Ishikawa (cell line): Measurements from ENCODE around the gene DLD.

Source experiments
- CEBPB ChIP-seq: IDR thresholded peaks from 2 replicates; pipeline ENCODE4 v1.6.1; 2012
- CREB1 ChIP-seq: IDR thresholded peaks from 2 replicates; pipeline ENCODE4 v1.6.1; 2012; ENCODE audit warnings: low read depth
- EGR1 ChIP-seq: IDR thresholded peaks from 2 replicates; pipeline ENCODE4 v1.6.1; 2012
- EP300 ChIP-seq: IDR thresholded peaks from 2 replicates; pipeline ENCODE4 v1.6.1; 2012; ENCODE audit warnings: borderline replicate concordance
- FOXM1 ChIP-seq: IDR thresholded peaks from 2 replicates; pipeline ENCODE4 v1.6.1; 2012; ENCODE audit warnings: low read depth, borderline replicate concordance
- RAD21 ChIP-seq: IDR thresholded peaks from 2 replicates; pipeline ENCODE4 v1.6.1; 2012; ENCODE audit warnings: low read depth
- TAF1 ChIP-seq: IDR thresholded peaks from 2 replicates; pipeline ENCODE4 v1.6.1; 2012; ENCODE audit warnings: low read depth, mild to moderate bottlenecking
- TCF12 ChIP-seq: IDR thresholded peaks from 2 replicates; pipeline ENCODE4 v1.6.1; 2012; ENCODE audit warnings: low read depth
- ZBTB7A ChIP-seq: IDR thresholded peaks from 2 replicates; pipeline ENCODE4 v1.6.1; 2012; ENCODE audit warnings: low read depth
- TF ChIP-seq, protein P1 (sequence below): IDR thresholded peaks from 2 replicates; pipeline ENCODE4 v1.6.1; 2012; ENCODE audit warnings: low read depth, mild to moderate bottlenecking
- TF ChIP-seq, protein P2 (sequence below): IDR thresholded peaks from 2 replicates; pipeline ENCODE4 v1.6.1; 2012
- TF ChIP-seq, protein P3 (sequence below): IDR thresholded peaks from 2 replicates; pipeline ENCODE4 v1.6.1; 2012

DNA sequence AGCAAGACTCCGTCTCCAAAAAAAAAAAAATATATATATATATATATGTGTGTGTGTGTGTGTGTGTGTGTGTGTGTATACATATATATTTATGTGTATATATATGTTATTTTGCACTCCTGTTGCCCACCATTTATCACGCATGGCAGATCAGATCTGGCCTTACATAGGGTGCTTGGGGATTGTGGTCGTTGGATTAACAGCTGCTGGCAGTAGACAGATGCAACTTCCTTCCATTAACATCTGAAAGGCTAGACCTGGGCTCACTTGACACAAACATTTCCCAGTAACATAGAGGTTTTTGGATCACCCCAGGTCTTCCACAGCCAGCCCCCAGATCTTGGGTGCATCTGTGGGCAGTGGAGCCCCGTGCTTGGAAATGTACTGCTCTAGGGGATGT is 40.8 kb upstream of the DLD start:
- TF ChIP-seq, protein P1, sequence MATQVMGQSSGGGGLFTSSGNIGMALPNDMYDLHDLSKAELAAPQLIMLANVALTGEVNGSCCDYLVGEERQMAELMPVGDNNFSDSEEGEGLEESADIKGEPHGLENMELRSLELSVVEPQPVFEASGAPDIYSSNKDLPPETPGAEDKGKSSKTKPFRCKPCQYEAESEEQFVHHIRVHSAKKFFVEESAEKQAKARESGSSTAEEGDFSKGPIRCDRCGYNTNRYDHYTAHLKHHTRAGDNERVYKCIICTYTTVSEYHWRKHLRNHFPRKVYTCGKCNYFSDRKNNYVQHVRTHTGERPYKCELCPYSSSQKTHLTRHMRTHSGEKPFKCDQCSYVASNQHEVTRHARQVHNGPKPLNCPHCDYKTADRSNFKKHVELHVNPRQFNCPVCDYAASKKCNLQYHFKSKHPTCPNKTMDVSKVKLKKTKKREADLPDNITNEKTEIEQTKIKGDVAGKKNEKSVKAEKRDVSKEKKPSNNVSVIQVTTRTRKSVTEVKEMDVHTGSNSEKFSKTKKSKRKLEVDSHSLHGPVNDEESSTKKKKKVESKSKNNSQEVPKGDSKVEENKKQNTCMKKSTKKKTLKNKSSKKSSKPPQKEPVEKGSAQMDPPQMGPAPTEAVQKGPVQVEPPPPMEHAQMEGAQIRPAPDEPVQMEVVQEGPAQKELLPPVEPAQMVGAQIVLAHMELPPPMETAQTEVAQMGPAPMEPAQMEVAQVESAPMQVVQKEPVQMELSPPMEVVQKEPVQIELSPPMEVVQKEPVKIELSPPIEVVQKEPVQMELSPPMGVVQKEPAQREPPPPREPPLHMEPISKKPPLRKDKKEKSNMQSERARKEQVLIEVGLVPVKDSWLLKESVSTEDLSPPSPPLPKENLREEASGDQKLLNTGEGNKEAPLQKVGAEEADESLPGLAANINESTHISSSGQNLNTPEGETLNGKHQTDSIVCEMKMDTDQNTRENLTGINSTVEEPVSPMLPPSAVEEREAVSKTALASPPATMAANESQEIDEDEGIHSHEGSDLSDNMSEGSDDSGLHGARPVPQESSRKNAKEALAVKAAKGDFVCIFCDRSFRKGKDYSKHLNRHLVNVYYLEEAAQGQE: no peak
- TF ChIP-seq TCF12 (no peak), ZBTB7A (no peak), TAF1 (no peak), RAD21 (no peak), EGR1 (no peak), EP300 (no peak), CEBPB (no peak), FOXM1 (no peak), CREB1 (no peak)
- TF ChIP-seq, protein P2, sequence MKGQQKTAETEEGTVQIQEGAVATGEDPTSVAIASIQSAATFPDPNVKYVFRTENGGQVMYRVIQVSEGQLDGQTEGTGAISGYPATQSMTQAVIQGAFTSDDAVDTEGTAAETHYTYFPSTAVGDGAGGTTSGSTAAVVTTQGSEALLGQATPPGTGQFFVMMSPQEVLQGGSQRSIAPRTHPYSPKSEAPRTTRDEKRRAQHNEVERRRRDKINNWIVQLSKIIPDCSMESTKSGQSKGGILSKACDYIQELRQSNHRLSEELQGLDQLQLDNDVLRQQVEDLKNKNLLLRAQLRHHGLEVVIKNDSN: no peak
- TF ChIP-seq, protein P3, sequence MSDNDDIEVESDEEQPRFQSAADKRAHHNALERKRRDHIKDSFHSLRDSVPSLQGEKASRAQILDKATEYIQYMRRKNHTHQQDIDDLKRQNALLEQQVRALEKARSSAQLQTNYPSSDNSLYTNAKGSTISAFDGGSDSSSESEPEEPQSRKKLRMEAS: no peak
